GM12873 (cell line): ENCODE measurements around the gene NBEAL2.

Experiments
- TF ChIP-seq, protein P1 (sequence below): IDR thresholded peaks from 2 replicates; pipeline ENCODE4 v1.5.1; 2012; ENCODE audit warnings: low read depth, mild to moderate bottlenecking, moderate library complexity, low read length, control low read depth; ENCODE audit not compliant: insufficient read depth; ENCODE audit errors: missing control alignments

The NBEAL2 gene

GRCh38 chr3:47057212-47057671, 77.8 kb downstream of the NBEAL2 start:
- TF ChIP-seq, protein P1, sequence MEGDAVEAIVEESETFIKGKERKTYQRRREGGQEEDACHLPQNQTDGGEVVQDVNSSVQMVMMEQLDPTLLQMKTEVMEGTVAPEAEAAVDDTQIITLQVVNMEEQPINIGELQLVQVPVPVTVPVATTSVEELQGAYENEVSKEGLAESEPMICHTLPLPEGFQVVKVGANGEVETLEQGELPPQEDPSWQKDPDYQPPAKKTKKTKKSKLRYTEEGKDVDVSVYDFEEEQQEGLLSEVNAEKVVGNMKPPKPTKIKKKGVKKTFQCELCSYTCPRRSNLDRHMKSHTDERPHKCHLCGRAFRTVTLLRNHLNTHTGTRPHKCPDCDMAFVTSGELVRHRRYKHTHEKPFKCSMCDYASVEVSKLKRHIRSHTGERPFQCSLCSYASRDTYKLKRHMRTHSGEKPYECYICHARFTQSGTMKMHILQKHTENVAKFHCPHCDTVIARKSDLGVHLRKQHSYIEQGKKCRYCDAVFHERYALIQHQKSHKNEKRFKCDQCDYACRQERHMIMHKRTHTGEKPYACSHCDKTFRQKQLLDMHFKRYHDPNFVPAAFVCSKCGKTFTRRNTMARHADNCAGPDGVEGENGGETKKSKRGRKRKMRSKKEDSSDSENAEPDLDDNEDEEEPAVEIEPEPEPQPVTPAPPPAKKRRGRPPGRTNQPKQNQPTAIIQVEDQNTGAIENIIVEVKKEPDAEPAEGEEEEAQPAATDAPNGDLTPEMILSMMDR, result no peak
